NCI-H1930 (cell line): Measurements from ENCODE around the gene NEDD8.

Source experiments
- DNase-seq, 2 experiments: peaks; one replicate each; lab custom pipeline; 2025; lab: John Stamatoyannopoulos, UW

NEDD8 gene

DNA sequence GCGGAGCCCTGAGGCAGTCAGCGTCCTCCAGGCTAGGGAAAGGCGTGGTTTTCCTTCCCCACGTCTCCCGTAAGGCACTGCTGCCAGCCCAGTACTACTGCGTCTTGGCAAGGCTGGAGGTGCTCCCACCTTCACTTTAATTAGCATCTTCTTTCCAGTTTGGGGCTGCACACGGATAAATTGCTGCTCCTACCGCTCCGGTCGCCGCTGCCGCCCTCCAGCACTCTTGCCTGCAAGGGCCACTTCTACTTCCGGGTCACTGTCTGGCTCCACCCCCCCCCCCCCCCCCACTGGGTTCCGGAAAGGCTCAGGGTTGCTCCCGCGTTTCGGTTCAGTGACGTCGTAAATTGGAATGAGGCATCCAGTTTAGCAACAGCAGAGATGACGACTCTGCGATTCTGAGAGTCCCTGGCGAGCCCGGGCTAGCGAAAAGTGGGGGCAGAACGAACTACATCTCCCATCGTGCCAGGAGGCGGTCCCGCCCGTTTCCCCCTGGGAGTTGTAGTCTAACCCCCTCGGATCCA lies at the start of gene NEDD8:
NEDD8 (minus strand) TSS at position 247 of the 524 bp plus-strand sequence; CDS start at position 147, 100 bp downstream.
- DNase-seq = peak; percentile 87 to 88

DNA sequence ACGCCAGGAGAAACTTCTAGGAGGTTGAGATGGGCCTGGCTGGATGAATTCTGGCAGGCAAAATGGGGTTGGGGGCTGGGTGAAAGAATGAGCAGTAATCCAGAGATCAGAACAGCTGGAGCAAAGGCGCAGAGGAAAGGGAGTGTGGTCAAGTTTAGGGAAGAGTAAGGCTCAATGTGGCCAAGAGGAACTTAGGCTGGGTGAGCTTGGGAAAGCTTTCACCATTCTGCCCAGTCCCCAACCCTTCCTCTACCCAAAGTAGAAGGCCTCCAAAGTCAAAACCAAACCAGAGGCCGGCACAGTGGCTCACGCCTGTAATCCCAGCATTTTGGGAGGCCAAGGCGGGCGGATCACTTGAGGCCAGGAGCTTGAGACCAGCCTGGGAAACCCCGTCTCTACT lies 49.5 kb upstream of the NEDD8 start:
- DNase-seq = no peak

DNA sequence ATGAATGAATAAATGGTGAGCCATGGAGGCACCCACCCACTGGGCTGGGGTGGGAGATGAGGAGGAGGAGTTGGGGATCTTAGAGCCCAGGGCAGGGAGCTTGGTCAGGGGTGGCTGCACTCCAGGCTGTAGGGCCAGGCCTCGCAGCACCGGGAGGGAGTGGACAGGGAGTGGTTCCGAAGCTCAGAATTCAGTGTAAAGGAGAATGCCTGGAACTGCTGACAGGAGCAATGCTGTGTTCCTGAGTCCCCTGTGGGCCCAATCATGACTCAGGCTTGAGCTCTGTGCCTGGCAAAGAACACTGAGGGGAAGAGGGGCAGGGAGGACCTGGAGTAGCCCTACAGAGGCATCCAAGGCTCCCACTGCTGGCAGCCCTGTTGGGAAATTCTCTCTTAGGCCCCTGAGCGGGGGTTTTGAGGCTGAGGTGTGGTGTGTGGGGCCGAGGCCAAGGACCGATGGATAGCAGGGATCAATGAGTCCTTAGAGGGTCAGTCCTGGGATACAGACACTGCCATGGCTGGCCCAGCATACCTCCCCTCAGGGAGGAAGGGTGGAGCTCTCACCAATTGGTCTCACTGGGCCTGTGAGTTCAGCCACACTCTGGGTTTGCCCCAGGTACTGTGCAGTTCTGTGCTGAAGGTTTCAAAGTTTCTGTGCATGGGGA lies 48.8 kb upstream of the NEDD8 start:
- DNase-seq = no peak

GRCh38 chr14:24279301-24280186 lies 47.4 kb upstream of the NEDD8 start:
- DNase-seq = no peak

GRCh38 chr14:24278424-24278823 lies 46.3 kb upstream of the NEDD8 start:
- DNase-seq = no peak

- no peak for DNase-seq
Measured at GRCh38 chr14:24277606-24278321, 45.6 kb upstream of the NEDD8 start.

GRCh38 chr14:24277071-24277470 lies 44.9 kb upstream of the NEDD8 start:
- DNase-seq = no peak

- DNase-seq = no peak
Measured at GRCh38 chr14:24274101-24274543, 42.0 kb upstream of the NEDD8 start.

GRCh38 chr14:24273422-24273998 lies 41.3 kb upstream of the NEDD8 start:
- no peak for DNase-seq

GRCh38 chr14:24272467-24272866 lies 40.3 kb upstream of the NEDD8 start:
- no peak for DNase-seq

DNA sequence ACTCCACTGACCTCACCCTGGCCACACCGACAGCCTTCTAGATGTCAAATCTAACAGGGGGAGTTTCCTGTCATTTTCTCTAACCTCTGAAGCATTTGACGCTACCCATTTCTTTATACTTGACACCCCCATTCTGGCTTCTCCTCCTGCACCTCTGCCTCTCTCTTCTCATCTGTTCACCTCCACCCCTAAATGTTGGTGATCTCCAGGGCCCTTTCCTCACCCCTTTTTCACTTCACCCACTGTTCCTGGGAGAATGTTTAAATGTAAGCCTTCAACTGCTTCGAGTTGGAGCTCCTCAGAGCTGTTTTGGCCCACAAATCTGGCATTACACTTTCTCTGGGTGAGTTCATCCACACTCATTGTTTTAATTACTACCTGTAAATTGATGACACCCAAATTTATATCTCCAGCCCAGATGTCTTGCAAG lies 39.7 kb upstream of the NEDD8 start:
- DNase-seq = no peak

DNA sequence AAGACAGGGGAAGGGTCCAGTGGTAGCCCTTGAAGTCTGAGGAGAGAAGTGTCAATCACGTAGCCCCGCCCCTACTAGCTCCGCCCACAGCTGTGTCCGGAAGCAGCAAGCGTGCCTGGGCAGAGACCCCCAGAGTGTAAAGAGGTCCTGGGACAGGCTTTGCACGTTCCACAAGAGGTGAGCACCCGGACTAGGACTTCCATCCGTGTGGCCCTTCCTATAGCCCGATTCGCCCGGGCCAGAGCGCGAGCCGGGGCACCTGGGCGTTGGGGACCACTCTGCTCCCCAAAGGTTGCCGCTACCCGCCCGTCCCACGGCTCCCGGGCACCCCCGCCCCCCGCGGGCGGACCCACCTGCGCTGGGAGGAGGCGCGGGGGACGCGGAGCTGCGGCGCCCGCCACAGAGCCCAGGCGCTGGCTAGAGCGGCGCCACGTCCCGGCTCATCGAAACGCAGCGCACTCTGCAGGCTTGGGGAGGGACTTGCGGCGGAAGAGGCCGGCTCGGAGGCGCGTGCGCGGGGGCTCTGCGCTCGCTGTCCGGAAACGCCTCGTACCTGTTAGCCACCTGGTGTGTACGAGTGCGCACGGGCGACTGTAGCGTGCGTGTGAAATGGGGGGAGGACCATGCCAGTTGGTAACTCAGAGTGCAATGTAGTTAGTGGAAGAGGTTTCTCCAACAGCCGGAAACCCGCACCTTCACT lies 39.1 kb upstream of the NEDD8 start, which contains the start of gene RABGGTA:
RABGGTA (minus strand) TSS at position 464 of the 700 bp plus-strand sequence. CDS start 482 bp downstream, outside the sequence.
- DNase-seq = peak; percentile 87 to 95

GRCh38 chr14:24270537-24271133 lies 38.5 kb upstream of the NEDD8 start:
- no peak for DNase-seq

DNA sequence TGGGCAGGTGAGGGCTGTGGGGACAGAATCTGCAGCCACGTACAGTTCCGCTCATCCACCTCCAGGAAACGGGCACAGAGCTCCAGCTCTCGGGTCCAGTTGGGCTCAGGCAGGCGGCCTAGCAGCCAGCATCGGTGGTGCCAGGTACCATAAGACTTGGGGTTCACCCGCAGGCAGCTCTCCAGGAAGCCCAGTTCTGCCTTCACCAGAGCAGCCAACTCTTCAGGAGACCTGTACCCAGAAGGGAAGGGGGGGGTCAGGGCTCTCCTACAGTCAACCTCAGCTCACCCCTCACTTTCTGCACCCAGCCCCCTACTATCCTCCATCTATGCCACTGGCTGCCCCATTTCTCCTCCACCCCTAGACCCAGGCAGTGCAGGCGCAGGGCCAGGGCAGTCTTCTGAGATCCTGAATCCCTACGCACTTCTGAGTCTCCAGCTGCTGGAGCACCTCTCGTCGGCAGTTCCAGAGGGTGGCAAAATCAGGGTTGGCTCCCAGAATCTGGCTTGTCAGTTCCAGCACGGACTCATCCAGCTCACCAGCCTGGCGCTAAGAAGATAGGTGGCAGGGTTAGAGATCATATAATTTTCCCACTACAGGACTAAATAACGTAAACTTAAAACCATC lies 37.9 kb upstream of the NEDD8 start:
- DNase-seq = no peak

- no peak for DNase-seq
Measured at GRCh38 chr14:24269368-24269767, 37.2 kb upstream of the NEDD8 start.

DNA sequence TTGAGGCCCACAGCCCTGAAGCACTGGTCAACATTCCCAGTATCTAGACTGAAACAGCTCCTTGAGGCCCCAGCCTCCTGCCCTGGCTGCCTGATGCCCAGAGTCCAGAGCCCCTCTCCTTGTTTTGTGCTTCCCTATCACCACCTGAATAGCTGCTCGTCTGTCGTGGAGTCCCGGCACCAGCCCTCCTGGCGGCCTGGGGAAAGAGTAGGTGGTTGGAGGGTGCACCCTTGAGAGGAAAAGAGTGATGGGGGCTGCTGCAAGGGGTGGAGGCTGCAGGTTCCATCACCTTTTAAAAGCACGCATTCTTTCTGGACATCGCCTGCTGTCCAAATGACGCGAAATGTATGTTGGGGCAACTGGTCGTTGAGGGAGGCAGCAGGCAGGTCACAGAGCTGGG lies 36.1 kb upstream of the NEDD8 start:
- no peak for DNase-seq

DNA sequence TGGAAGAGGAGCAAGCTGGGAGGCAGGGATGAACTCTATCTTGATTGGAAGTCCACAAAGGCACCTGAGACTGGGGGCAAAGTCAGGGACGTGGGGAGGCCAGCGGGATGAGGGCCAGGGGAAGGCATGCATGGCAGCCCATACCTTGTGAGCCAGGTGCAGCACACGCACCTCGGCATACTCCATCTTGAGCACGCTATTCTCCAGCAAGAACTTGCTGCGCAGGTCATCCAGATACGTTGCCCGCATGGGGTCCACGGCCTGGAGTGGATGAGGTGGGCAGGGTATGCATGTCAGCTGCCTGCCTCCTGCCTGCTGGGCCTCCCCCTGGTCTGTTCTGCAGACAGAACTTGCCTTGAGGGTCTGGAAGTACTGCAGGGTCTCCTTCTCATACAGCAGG lies 35.3 kb upstream of the NEDD8 start:
- DNase-seq = no peak

DNA sequence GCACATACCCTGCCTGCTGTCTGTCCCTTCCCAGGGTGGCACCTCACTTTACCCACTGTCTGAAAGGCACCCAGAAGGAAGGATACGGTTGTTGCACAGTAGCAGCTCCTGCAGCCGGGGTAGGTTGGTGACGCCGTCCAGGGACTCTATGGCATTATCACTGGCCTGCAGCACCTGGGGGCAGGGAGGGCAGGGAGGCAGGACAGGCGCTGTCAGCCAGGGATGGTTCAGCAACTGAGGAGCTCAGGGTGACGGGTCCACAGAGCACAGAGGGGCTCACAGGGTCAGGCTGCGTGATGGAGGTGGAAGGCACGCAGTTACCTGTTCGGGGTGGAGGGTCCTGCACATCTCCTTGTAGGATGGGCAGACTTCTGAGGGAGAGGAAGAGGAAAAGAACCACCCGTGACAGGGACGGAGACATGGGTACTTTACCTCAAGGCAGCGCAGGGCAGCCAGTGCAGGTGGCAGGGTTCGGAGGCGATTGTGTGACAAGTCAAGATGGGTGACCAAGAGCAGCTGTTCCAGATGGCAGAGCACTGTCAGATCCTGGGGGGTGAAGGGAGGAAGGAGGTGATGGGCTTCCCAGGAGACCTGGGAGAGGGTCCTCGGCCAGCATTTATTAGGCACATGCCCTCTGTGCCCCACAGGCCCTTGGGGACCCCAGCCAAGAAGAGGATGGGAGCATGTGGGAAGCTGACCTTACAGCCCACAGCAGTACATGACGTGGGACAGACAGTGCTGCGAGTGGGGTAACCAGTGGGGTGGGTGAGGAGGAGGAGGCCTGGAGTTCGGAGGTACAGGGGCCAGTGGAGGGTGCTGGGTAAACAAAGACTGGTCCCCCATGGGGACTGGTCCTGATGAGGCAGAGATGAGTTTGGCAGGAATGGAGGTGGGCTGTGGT lies 34.4 kb upstream of the NEDD8 start:
- no peak for DNase-seq

DNA sequence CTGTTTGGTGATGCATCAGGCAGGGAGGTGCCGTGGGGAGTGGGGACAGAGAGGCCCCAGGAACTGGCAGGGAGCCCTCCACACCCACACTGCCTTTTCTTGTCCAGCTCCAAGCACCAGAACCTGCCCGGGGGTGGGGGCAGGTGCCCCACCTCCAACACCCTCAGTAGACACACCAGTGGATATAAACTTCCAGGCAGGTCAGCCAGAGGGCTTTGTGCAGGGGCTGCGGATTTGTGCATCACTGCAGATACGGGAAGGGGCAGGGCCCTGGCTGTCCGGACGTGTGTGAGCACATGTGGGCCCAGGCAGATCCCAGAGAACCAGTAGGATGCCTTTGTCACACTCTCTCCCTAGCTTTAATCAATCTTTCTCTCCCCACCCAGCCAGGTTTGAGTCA lies 32.1 kb upstream of the NEDD8 start:
- DNase-seq = no peak
